ENCODE results near the gene SLC17A1. TPM values are rescaled to one million over a fixed set of nuclear protein-coding genes. Genes with fewer than 3 reads are reported as not detected.

Gene SLC17A1
- total and polyA plus RNA-seq, 2 of the 13 experiments (the other 11 are each of a cell fraction or from before 2014, with no cell fraction given) = 0.09 to 2.1 TPM

GRCh38 chr6:25831532-25832306, at the start of gene SLC17A1 (continued):
- TF ChIP-seq ZBTB10 (CRISPR knock-in tag; IDR thresholded peaks at IDR 0.05; ENCODE audit: borderline replicate concordance) (no peak), GTF2F1 (IDR thresholded peaks at IDR 0.05; ENCODE audit: low read length) (no peak), ZFP91 (CRISPR knock-in tag; IDR thresholded peaks at IDR 0.05; ENCODE audit: borderline replicate concordance) (no peak), ZNF580 (CRISPR knock-in tag; IDR thresholded peaks at IDR 0.05; ENCODE audit: borderline replicate concordance, low read depth) (no peak), ZNF724P (CRISPR knock-in tag; IDR thresholded peaks at IDR 0.05; ENCODE audit: borderline replicate concordance) (no peak), ZNF550 (CRISPR knock-in tag; IDR thresholded peaks at IDR 0.05; ENCODE audit: borderline replicate concordance) (no peak), KDM1A (CRISPR knock-in tag; IDR thresholded peaks at IDR 0.05) (no peak), NFIC (IDR thresholded peaks at IDR 0.05; ENCODE audit: low read length) (peak; percentile 60; the same call in 1 of the 2 replicates), ZNF451 (CRISPR knock-in tag; IDR thresholded peaks at IDR 0.05) (no peak)
- TF ChIP-seq, protein P1, sequence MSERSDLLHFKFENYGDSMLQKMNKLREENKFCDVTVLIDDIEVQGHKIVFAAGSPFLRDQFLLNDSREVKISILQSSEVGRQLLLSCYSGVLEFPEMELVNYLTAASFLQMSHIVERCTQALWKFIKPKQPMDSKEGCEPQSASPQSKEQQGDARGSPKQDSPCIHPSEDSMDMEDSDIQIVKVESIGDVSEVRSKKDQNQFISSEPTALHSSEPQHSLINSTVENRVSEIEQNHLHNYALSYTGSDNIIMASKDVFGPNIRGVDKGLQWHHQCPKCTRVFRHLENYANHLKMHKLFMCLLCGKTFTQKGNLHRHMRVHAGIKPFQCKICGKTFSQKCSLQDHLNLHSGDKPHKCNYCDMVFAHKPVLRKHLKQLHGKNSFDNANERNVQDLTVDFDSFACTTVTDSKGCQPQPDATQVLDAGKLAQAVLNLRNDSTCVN (CRISPR knock-in tag; IDR thresholded peaks at IDR 0.05; ENCODE audit: borderline replicate concordance) = no peak

All from HepG2 (cell line).